Measurements from ENCODE around the gene BBS9. TPM values are rescaled to one million over a fixed set of nuclear protein-coding genes. Genes with fewer than 3 reads are reported as not detected.

BBS9 gene
- total and polyA plus RNA-seq, 2 of the 4 experiments (the other 2 are of a cell fraction), result 7.9 to 9.5 TPM

GRCh38 chr7:33645104-33645503 lies 515.7 kb downstream of the BBS9 start:
- H3K9me3 ChIP-seq (ENCODE audit: control insufficient read depth, insufficient read depth, low read length), result no peaks in the 10 kb centered on the region
- H4K5ac ChIP-seq (ENCODE audit: low read depth, low read length), result no peak overlapping the region
- H4K91ac ChIP-seq (ENCODE audit: insufficient read depth, low read depth, low read length), result no peak overlapping the region
- H3K14ac ChIP-seq (replicated peaks; ENCODE audit: low read depth, low read length), result no peak overlapping the region
- ChIA-PET CTCF (interaction anchor here (0.7 to 1.1 kb wide), 2 partner anchors 9 to 29 kb away, joined by 3 read pairs; no protein-coding TSS in a partner anchor), POLR2A (ENCODE audit: unreplicated experiment) (no interaction called here)
- TF ChIP-seq POLR2A (IDR thresholded peaks at IDR 0.05; ENCODE audit: low read depth, low read length), result no peak
- TF ChIP-seq MAFK (IDR thresholded peaks at IDR 0.05; ENCODE audit: low read depth, low read length), result no peak
- TF ChIP-seq RAD21 (IDR thresholded peaks at IDR 0.05; ENCODE audit: low read length), result no peak
- H3K79me1 ChIP-seq (ENCODE audit: low read depth in 1 of 2, low read length in 2 of 2), result no peaks in the 10 kb centered on the region
- no peaks in the 10 kb centered on the region for H3K27me3 ChIP-seq (ENCODE audit: control insufficient read depth, insufficient read depth, low read length)
- H4K8ac ChIP-seq (ENCODE audit: low read depth in 2 of 2, low read length in 2 of 2), result no peak overlapping the region
- no peak for ATAC-seq (ENCODE audit: low read depth)
- BruUV-seq (replicated peaks), result no TSS peak
- H3K9ac ChIP-seq (ENCODE audit: low read depth, low read length), result no peak overlapping the region
- H3K4me2 ChIP-seq (ENCODE audit: low read depth, low read length), result no peak overlapping the region
- dilution Hi-C loops (cut with HindIII; ENCODE audit: low sequenced_read_pairs, unreplicated experiment) (no loop called here), in situ Hi-C loops (cut with MboI; ENCODE audit: low sequenced_read_pairs) (no loop called here), intact Hi-C loops (cut with micrococcal nuclease) (no loop called here)
- no peak overlapping the region for H3K27ac ChIP-seq (ENCODE audit: insufficient read depth, low read length)
- H3K36me3 ChIP-seq (ENCODE audit: control insufficient read depth, insufficient read depth, low read length), result no peaks in the 10 kb centered on the region
- H3K56ac ChIP-seq (ENCODE audit: extremely low read depth, insufficient read depth, low read length), result no peak overlapping the region
- no peak overlapping the region for H3K23ac ChIP-seq (ENCODE audit: low read depth, low read length)
- H2AK9ac ChIP-seq (replicated peaks; ENCODE audit: low read depth, low read length, poor library complexity), result no peak overlapping the region
- H2AFZ ChIP-seq (replicated peaks; ENCODE audit: low read length, poor library complexity), result no peak overlapping the region
- DNase-seq, result no peak
- peak overlapping the region; percentile 47; the same call in 1 of the 2 replicates for H3K18ac ChIP-seq (ENCODE audit: low read depth, low read length)
- no peak overlapping the region for H2BK20ac ChIP-seq (ENCODE audit: low read depth, low read length)
- 0 out of 2 replicates have a peak overlapping the region, but pooled peaks have one; percentile 13 for H2BK120ac ChIP-seq (ENCODE audit: low read depth, low read length)
- no peak overlapping the region for H3K4me3 ChIP-seq (ENCODE audit: insufficient read depth, low read depth, low read length)
- H2AK5ac ChIP-seq (ENCODE audit: low read depth, low read length), result no peak overlapping the region
- no peaks in the 10 kb centered on the region for H4K20me1 ChIP-seq (ENCODE audit: insufficient read depth, low read length)
- 0 out of 2 replicates have a peak, but pooled peaks cover 5% of the 10 kb centered on the region for H3K9me1 ChIP-seq (ENCODE audit: insufficient read depth, low read length)
- peaks cover 5% of the 10 kb centered on the region for H3K4me1 ChIP-seq (ENCODE audit: control insufficient read depth, insufficient read depth, low read length)
- H2BK5ac ChIP-seq (ENCODE audit: low read depth, low read length, poor library complexity, severe bottlenecking), result no peak overlapping the region
- no peak overlapping the region for H2BK15ac ChIP-seq (ENCODE audit: low read depth, low read length)
- peak overlapping the region; percentile 32; the same call in 1 of the 2 replicates for H3K4ac ChIP-seq (ENCODE audit: low read depth, low read length)
- no CpG with 5 or more reads among the region's 2 CpGs for WGBS, 2 experiments (ENCODE audit: extremely low coverage in 2 of 2, insufficient read length in 1 of 2)
